Gastrocnemius medialis (tissue), 4 donors: ENCODE results near the gene HSPE1.

Experiments used
- CTCF ChIP-seq, 5 experiments: fragments of 450-650 bp in 3 of 5; fragments of 200-600 bp in 2 of 5; sonication (generic) in 2 of 5; IDR thresholded peaks in 4 of 5; conservative IDR thresholded peaks in 1 of 5; 1 replicate in 4 of 5; 2 replicates in 1 of 5; pipeline ENCODE4 v1.5.1; 2016 to 2019; ENCODE audit warnings: antibody characterized with exemption in 5 of 5, mild to moderate bottlenecking in 3 of 5, moderate library complexity in 3 of 5
- POLR2A ChIP-seq, 2 donors: fragments of 450-650 bp; IDR thresholded peaks; one replicate each; pipeline ENCODE4 v1.6.1; 2017; ENCODE audit warnings: antibody characterized with exemption in 2 of 2, mild to moderate bottlenecking in 2 of 2, moderate library complexity in 2 of 2

- TF ChIP-seq CTCF (IDR thresholded peaks at IDR 0.05 in 4 of 5, conservative IDR thresholded peaks at IDR 0.05 in 1 of 5), result no peak
- TF ChIP-seq POLR2A (IDR thresholded peaks at IDR 0.05), result no peak
These were observed 39.6 kb downstream of the HSPE1 start for GRCh38 chr2:197539734-197540133.
